Measurements from ENCODE around the gene SFI1. TPM values are rescaled to one million over a fixed set of nuclear protein-coding genes. Genes with fewer than 3 reads are reported as not detected.

Gene SFI1
- total RNA-seq, 1 experiment from 2014 or later: 59.2 TPM

DNA sequence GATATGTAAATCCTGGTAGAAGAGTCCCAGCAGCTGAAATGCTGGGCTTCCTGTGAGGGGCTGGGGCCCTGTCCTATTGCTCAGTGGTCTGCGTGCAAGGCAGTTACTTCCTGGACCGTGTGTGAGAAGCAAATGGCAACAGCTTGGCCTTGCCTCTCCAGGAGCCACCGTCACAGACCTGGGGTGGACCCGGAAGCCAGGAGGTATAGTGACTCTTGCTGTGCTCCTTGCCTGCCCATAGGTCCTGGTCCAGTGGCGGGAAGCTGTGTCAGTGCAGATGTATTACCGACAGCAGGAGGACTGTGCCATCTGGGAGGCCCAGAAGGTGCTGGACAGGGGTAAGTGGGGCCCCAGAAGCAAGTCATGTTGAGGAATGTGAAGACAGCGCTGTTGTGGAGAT, 111.4 kb downstream of the SFI1 start:
- H3K27ac Mint-ChIP-seq (ENCODE audit: unreplicated experiment): no peak overlapping the region
- TF ChIP-seq, protein P1, sequence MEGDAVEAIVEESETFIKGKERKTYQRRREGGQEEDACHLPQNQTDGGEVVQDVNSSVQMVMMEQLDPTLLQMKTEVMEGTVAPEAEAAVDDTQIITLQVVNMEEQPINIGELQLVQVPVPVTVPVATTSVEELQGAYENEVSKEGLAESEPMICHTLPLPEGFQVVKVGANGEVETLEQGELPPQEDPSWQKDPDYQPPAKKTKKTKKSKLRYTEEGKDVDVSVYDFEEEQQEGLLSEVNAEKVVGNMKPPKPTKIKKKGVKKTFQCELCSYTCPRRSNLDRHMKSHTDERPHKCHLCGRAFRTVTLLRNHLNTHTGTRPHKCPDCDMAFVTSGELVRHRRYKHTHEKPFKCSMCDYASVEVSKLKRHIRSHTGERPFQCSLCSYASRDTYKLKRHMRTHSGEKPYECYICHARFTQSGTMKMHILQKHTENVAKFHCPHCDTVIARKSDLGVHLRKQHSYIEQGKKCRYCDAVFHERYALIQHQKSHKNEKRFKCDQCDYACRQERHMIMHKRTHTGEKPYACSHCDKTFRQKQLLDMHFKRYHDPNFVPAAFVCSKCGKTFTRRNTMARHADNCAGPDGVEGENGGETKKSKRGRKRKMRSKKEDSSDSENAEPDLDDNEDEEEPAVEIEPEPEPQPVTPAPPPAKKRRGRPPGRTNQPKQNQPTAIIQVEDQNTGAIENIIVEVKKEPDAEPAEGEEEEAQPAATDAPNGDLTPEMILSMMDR (IDR thresholded peaks at IDR 0.05; ENCODE audit: unreplicated experiment): no peak

DNA sequence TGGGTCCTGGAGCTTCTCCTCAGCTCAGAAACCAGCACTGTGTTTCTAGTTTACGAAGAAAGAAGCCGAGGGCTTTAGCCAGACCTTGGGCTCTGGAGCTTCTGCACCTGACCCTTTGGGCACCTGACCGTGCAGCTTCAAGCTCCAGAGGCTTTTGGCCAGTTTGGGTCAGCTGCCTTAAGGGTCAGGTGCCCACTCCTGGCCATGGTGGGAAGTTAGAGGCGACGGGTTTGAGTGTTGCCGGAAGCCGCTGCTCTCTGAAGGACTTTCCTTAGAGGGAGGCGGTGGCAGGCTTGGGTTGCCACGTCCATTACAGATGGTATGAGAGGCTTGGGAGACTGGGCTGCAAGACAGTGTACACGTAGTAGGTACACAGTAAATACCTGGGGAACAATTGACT, 113.4 kb downstream of the SFI1 start:
- intact Hi-C loops (cut with micrococcal nuclease; ENCODE audit: unreplicated experiment): no loop called here
- Mint-ChIP-seq H3K27ac (ENCODE audit: unreplicated experiment) (no peak overlapping the region), H3K4me1 (ENCODE audit: low read depth, unreplicated experiment) (no peaks in the 10 kb centered on the region), H3K4me3 (ENCODE audit: low read depth, unreplicated experiment) (no peak overlapping the region), H3K27me3 (ENCODE audit: unreplicated experiment) (no peaks in the 10 kb centered on the region), H3K9me3 (ENCODE audit: low read depth, unreplicated experiment) (no peaks in the 10 kb centered on the region), H3K36me3 (ENCODE audit: insufficient read depth, unreplicated experiment) (peaks cover 29% of the 10 kb centered on the region)
- no peak for DNase-seq
- CTCF ChIA-PET: interaction anchor here (0.6 kb wide), 1 partner anchor 175 kb away, joined by 3 read pairs; no protein-coding TSS in a partner anchor
- no TSS peak for BruUV-seq (replicated peaks)
- TF ChIP-seq, protein P1 (IDR thresholded peaks at IDR 0.05; ENCODE audit: unreplicated experiment): no peak

More for the DNA sequence above, 111.4 kb downstream of the SFI1 start:
- no peak overlapping the region for H3K4me3 Mint-ChIP-seq (ENCODE audit: low read depth, unreplicated experiment)
- CTCF ChIA-PET: interaction anchor here (0.6 kb wide), 1 partner anchor 112 kb away, joined by 4 read pairs; no protein-coding TSS in a partner anchor
- no peaks in the 10 kb centered on the region for H3K4me1 Mint-ChIP-seq (ENCODE audit: low read depth, unreplicated experiment)
- no peak for DNase-seq
- H3K9me3 Mint-ChIP-seq (ENCODE audit: low read depth, unreplicated experiment): no peaks in the 10 kb centered on the region
- BruUV-seq (replicated peaks): no TSS peak
- H3K27me3 Mint-ChIP-seq (ENCODE audit: unreplicated experiment): no peaks in the 10 kb centered on the region
- intact Hi-C loops (cut with micrococcal nuclease; ENCODE audit: unreplicated experiment): no loop called here
- peaks cover 21% of the 10 kb centered on the region for H3K36me3 Mint-ChIP-seq (ENCODE audit: insufficient read depth, unreplicated experiment)

DNA sequence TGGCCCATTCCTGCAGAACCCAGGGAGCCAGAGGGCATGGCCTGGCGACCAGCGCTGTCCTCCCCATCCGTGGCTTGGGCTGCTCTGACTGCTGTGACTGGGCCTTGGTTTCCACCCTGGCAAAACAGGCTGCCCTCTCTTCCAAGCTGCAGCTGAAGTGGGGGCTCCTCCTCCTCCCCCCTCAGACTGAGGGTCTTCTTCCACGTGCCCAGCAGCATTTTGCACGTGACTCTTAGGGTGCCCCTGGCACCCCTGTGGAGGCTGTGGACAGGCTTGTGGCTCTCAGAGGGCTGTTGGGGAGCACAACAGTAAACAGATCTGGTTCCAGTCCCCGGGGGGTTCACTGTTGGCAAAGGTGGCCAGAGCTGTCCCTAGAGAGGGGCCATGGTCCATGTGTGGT, 114.3 kb downstream of the SFI1 start:
- intact Hi-C loops (cut with micrococcal nuclease; ENCODE audit: unreplicated experiment): no loop called here

DNA sequence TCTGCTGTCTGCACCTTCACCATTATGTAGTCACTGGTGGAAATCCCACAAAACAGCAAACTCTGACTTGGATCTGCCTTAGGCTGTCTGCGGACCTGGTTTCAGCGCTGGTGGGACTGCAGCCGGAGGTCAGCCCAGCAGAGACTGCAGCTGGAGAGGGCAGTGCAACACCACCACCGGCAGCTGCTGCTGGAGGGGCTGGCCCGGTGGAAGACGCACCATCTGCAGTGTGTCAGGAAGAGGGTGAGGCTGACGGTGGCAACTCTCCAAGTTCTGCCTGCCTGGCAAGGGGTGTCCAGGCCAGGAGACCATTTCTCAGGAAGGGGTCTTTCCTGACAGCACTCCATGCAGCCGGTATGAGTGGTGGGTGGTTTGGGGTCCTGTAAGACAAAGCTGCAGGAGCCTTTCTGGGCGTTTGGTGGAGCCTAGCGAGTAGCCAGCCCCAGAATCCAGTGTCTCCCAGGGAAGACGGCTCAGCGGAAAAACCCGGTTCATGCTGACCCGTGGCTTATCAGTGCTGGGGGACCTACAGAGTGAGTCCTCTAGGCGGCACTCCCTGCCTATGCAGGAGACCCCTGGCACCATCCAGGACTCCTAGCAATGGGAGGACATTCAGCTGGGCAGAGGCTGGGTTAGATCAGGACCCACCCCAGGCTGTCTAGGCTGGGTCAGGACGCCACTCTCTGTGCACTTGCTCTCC, 114.9 kb downstream of the SFI1 start:
- H3K27ac Mint-ChIP-seq (ENCODE audit: unreplicated experiment): no peak overlapping the region
- no peak for DNase-seq
- H3K9me3 Mint-ChIP-seq (ENCODE audit: low read depth, unreplicated experiment): no peaks in the 10 kb centered on the region
- CTCF ChIA-PET: no interaction called here
- H3K4me3 Mint-ChIP-seq (ENCODE audit: low read depth, unreplicated experiment): no peak overlapping the region
- peaks cover 35% of the 10 kb centered on the region for H3K36me3 Mint-ChIP-seq (ENCODE audit: insufficient read depth, unreplicated experiment)
- intact Hi-C loops (cut with micrococcal nuclease; ENCODE audit: unreplicated experiment): no loop called here
- H3K27me3 Mint-ChIP-seq (ENCODE audit: unreplicated experiment): no peaks in the 10 kb centered on the region
- BruUV-seq (replicated peaks): no TSS peak
- no peaks in the 10 kb centered on the region for H3K4me1 Mint-ChIP-seq (ENCODE audit: low read depth, unreplicated experiment)
- TF ChIP-seq, protein P1 (IDR thresholded peaks at IDR 0.05; ENCODE audit: unreplicated experiment): no peak

More for the DNA sequence above, 114.3 kb downstream of the SFI1 start:
- TF ChIP-seq, protein P1 (IDR thresholded peaks at IDR 0.05; ENCODE audit: unreplicated experiment): no peak
- Mint-ChIP-seq H3K36me3 (ENCODE audit: insufficient read depth, unreplicated experiment) (peaks cover 34% of the 10 kb centered on the region), H3K9me3 (ENCODE audit: low read depth, unreplicated experiment) (no peaks in the 10 kb centered on the region), H3K4me1 (ENCODE audit: low read depth, unreplicated experiment) (no peaks in the 10 kb centered on the region), H3K4me3 (ENCODE audit: low read depth, unreplicated experiment) (no peak overlapping the region), H3K27me3 (ENCODE audit: unreplicated experiment) (no peaks in the 10 kb centered on the region), H3K27ac (ENCODE audit: unreplicated experiment) (no peak overlapping the region)
- no TSS peak for BruUV-seq (replicated peaks)
- CTCF ChIA-PET: no interaction called here
- DNase-seq: no peak

Data from Calu3 (cell line).